Measurements from ENCODE around the gene NFE2L1.

- TF ChIP-seq EP400 (IDR thresholded peaks at IDR 0.05) (no peak), ZC3H4 (CRISPR knock-in tag; IDR thresholded peaks at IDR 0.05; ENCODE audit: borderline replicate concordance) (no peak), NRF1 (conservative IDR thresholded peaks at IDR 0.05 in 1 of 2, IDR thresholded peaks at IDR 0.05 in 1 of 2) (no peak; a peak in 1 of 4 replicates)
Measured at GRCh38 chr17:48056246-48056745, 8.1 kb downstream of the NFE2L1 start.
